ENCODE data around the gene BBIP1. TPM values are rescaled to one million over a fixed set of nuclear protein-coding genes. Genes with fewer than 3 reads are reported as not detected.

Gene BBIP1
- total RNA-seq, 3 donors from 2014 or later = 20.0 to 35.0 (median 23.6) TPM

GRCh38 chr10:110915035-110915434 lies 3.9 kb downstream of the BBIP1 start:
- no peaks in the 10 kb centered on the region for H3K9me3 ChIP-seq
- intact Hi-C loops (cut with DNase I; ENCODE audit: low total_unique reads) = no loop called here
- H3K27me3 ChIP-seq = no peaks in the 10 kb centered on the region
- no peak overlapping the region for H3K4me3 ChIP-seq
- H3K36me3 ChIP-seq = no peaks in the 10 kb centered on the region
- DNase-seq (ENCODE audit: low spot score in 2 of 2) = no peak
- no peak overlapping the region for H3K27ac ChIP-seq
- H3K4me1 ChIP-seq = no peaks in the 10 kb centered on the region
- TF ChIP-seq POLR2A (IDR thresholded peaks at IDR 0.05) = no peak
- no peak for TF ChIP-seq CTCF (IDR thresholded peaks at IDR 0.05)
- TF ChIP-seq POLR2AphosphoS5 (IDR thresholded peaks at IDR 0.05) = no peak

- Histone ChIP-seq H3K27me3 (no peaks in the 10 kb centered on the region), H3K27ac (no peak overlapping the region), H3K4me3 (no peak overlapping the region), H3K36me3 (no peaks in the 10 kb centered on the region), H3K9me3 (no peaks in the 10 kb centered on the region), H3K4me1 (no peaks in the 10 kb centered on the region)
- intact Hi-C loops (cut with DNase I; ENCODE audit: low total_unique reads) = no loop called here
- DNase-seq (ENCODE audit: low spot score in 2 of 2) = no peak
- no peak for TF ChIP-seq POLR2AphosphoS5 (IDR thresholded peaks at IDR 0.05)
- no peak for TF ChIP-seq POLR2A (IDR thresholded peaks at IDR 0.05)
- no peak for TF ChIP-seq CTCF (IDR thresholded peaks at IDR 0.05)
These were observed 4.5 kb downstream of the BBIP1 start for GRCh38 chr10:110914431-110914830.

- no peaks in the 10 kb centered on the region for H3K9me3 ChIP-seq
- intact Hi-C loops (cut with DNase I; ENCODE audit: low total_unique reads) = no loop called here
- no peaks in the 10 kb centered on the region for H3K27me3 ChIP-seq
- no peaks in the 10 kb centered on the region for H3K36me3 ChIP-seq
- DNase-seq (ENCODE audit: low spot score in 2 of 2) = no peak
- H3K27ac ChIP-seq = no peak overlapping the region
- H3K4me3 ChIP-seq = no peak overlapping the region
- no peak for TF ChIP-seq POLR2A (IDR thresholded peaks at IDR 0.05)
- no peaks in the 10 kb centered on the region for H3K4me1 ChIP-seq
These were observed 6.6 kb downstream of the BBIP1 start for GRCh38 chr10:110912374-110912773.

GRCh38 chr10:110910138-110910537 lies 8.8 kb downstream of the BBIP1 start:
- Histone ChIP-seq H3K4me3 (no peak overlapping the region), H3K9me3 (no peaks in the 10 kb centered on the region), H3K27ac (no peak overlapping the region), H3K4me1 (no peaks in the 10 kb centered on the region), H3K27me3 (no peaks in the 10 kb centered on the region), H3K36me3 (no peaks in the 10 kb centered on the region)
- intact Hi-C loops (cut with DNase I; ENCODE audit: low total_unique reads) = no loop called here
- TF ChIP-seq POLR2AphosphoS5 (IDR thresholded peaks at IDR 0.05) (no peak), CTCF (IDR thresholded peaks at IDR 0.05) (no peak), POLR2A (IDR thresholded peaks at IDR 0.05) (no peak)
- no peak for DNase-seq (ENCODE audit: low spot score in 2 of 2)

- intact Hi-C loops (cut with DNase I; ENCODE audit: low total_unique reads) = no loop called here
- TF ChIP-seq POLR2A (IDR thresholded peaks at IDR 0.05) (no peak), POLR2AphosphoS5 (IDR thresholded peaks at IDR 0.05) (no peak), CTCF (IDR thresholded peaks at IDR 0.05) (no peak)
- H3K27ac ChIP-seq = peak overlapping the region; percentile 43 to 51
- H3K27me3 ChIP-seq = no peaks in the 10 kb centered on the region
- no peaks in the 10 kb centered on the region for H3K36me3 ChIP-seq
- no peaks in the 10 kb centered on the region for H3K9me3 ChIP-seq
- no peaks in the 10 kb centered on the region for H3K4me1 ChIP-seq
- DNase-seq (ENCODE audit: low spot score in 2 of 2) = no peak
- H3K4me3 ChIP-seq = no peak overlapping the region
These were observed 15.4 kb downstream of the BBIP1 start for GRCh38 chr10:110903280-110904278.
